ENCODE measurements around the gene C3orf70. TPM values are rescaled to one million over a fixed set of nuclear protein-coding genes. Genes with fewer than 3 reads are reported as not detected.

The C3orf70 gene
- polyA plus RNA-seq (2013) = 0.08 TPM

GRCh38 chr3:185152410-185153170 is at the start of gene C3orf70:
Gene C3orf70, minus strand, starts transcription at chr3:185153060. Its CDS starts 237 bp downstream, at chr3:185152823.
- ChIA-PET POLR2A (no interaction called here), CTCF (interaction anchor here (0.9 to 1.6 kb wide), 2 partner anchors 12 to 13 kb away, joined by 3 to 4 read pairs; no protein-coding TSS in a partner anchor)
- H3K27me3 ChIP-seq (replicated peaks in 2 of 5; ENCODE audit: control insufficient read depth in 4 of 5, insufficient read depth in 5 of 5, low read length in 4 of 5) = peaks cover 17 to 76% (median 42%) of the 10 kb centered on the region in 5 experiments
- H3K36me3 ChIP-seq (ENCODE audit: control insufficient read depth in 4 of 4, insufficient read depth in 4 of 4, low read length in 3 of 4) = no peaks in the 10 kb centered on the region
- H3K27ac ChIP-seq (ENCODE audit: insufficient read depth in 1 of 2, low read depth in 1 of 2, low read length in 2 of 2, poor library complexity in 1 of 2, severe bottlenecking in 2 of 2) = no peak within 1 kb of the TSS
- peak; percentile 29 to 73 (median 57) for DNase-seq
- WGBS (ENCODE audit: insufficient coverage) = under 1% methylated on average over 80 of the region's 113 CpGs
- H3K4me3 ChIP-seq (ENCODE audit: control insufficient read depth in 1 of 7, extremely low read depth in 1 of 7, insufficient read depth in 4 of 7, low read depth in 2 of 7, low read length in 6 of 7) = peak within 1 kb of the TSS; percentile 6 to 76 (median 63)
- H3K9me3 ChIP-seq (ENCODE audit: control extremely low read depth in 1 of 5, control insufficient read depth in 4 of 5, insufficient read depth in 2 of 5, low read depth in 1 of 5, low read length in 4 of 5) = peaks cover 0 to 2% (median 0%) of the 10 kb centered on the region in 5 experiments
- H3K4me1 ChIP-seq (ENCODE audit: control extremely low read depth in 1 of 4, control insufficient read depth in 4 of 4, insufficient read depth in 4 of 4, low read length in 3 of 4) = peaks cover 5 to 17% (median 15%) of the 10 kb centered on the region in 4 experiments

DNA sequence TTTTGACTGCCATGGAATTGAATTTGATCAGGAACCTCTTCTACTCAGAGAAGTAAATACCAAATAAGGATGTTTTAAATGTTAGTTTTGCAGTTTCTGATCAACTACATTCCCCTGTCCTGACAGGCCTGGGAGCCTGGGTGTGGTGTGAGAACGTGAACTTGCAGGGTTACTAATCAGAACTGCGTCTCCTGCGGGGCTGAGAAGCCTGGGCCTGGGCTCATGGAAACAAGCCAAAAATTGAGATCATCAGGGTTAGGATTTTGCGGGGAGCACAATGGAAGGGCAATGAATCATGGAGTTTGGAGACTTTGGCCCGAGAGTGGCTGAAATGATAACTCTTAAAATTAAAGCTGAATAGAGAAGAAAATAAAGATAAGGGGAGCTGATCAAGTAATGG is 47.8 kb upstream of the C3orf70 start:
- H3K4me1 ChIP-seq (ENCODE audit: control extremely low read depth in 1 of 4, control insufficient read depth in 4 of 4, insufficient read depth in 4 of 4, low read length in 3 of 4) = no peaks in the 10 kb centered on the region
- DNase-seq = no peak
- POLR2A ChIA-PET = no interaction called here

GRCh38 chr3:185199671-185200070 is 46.8 kb upstream of the C3orf70 start:
- DNase-seq = no peak
- WGBS (ENCODE audit: insufficient coverage) = 97% methylated on average over 4 of the region's 5 CpGs
- Histone ChIP-seq H3K4me3 (ENCODE audit: control insufficient read depth in 1 of 7, extremely low read depth in 1 of 7, insufficient read depth in 4 of 7, low read depth in 2 of 7, low read length in 6 of 7) (no peak overlapping the region), H3K36me3 (ENCODE audit: control insufficient read depth in 4 of 4, insufficient read depth in 4 of 4, low read length in 3 of 4) (peaks cover 0 to 10% (median 6%) of the 10 kb centered on the region in 4 experiments), H3K4me1 (ENCODE audit: control extremely low read depth in 1 of 4, control insufficient read depth in 4 of 4, insufficient read depth in 4 of 4, low read length in 3 of 4) (no peaks in the 10 kb centered on the region), H3K27me3 (replicated peaks in 2 of 5; ENCODE audit: control insufficient read depth in 4 of 5, insufficient read depth in 5 of 5, low read length in 4 of 5) (no peaks in the 10 kb centered on the region), H3K9me3 (ENCODE audit: control extremely low read depth in 1 of 5, control insufficient read depth in 4 of 5, insufficient read depth in 2 of 5, low read depth in 1 of 5, low read length in 4 of 5) (no peaks in the 10 kb centered on the region), H3K27ac (ENCODE audit: insufficient read depth in 1 of 2, low read depth in 1 of 2, low read length in 2 of 2, poor library complexity in 1 of 2, severe bottlenecking in 2 of 2) (no peak overlapping the region)
- ChIA-PET POLR2A (no interaction called here), CTCF (interaction anchor here (0.9 to 2.0 kb wide), 2 partner anchors 11 to 15 kb away, joined by 3 to 5 read pairs; no protein-coding TSS in a partner anchor)

More for the DNA sequence above, 47.8 kb upstream of the C3orf70 start:
- Histone ChIP-seq H3K36me3 (ENCODE audit: control insufficient read depth in 4 of 4, insufficient read depth in 4 of 4, low read length in 3 of 4) (peaks cover 0 to 10% (median 6%) of the 10 kb centered on the region in 4 experiments), H3K4me3 (ENCODE audit: control insufficient read depth in 1 of 7, extremely low read depth in 1 of 7, insufficient read depth in 4 of 7, low read depth in 2 of 7, low read length in 6 of 7) (no peak overlapping the region), H3K27me3 (replicated peaks in 2 of 5; ENCODE audit: control insufficient read depth in 4 of 5, insufficient read depth in 5 of 5, low read length in 4 of 5) (no peaks in the 10 kb centered on the region), H3K9me3 (ENCODE audit: control extremely low read depth in 1 of 5, control insufficient read depth in 4 of 5, insufficient read depth in 2 of 5, low read depth in 1 of 5, low read length in 4 of 5) (no peaks in the 10 kb centered on the region), H3K27ac (ENCODE audit: insufficient read depth in 1 of 2, low read depth in 1 of 2, low read length in 2 of 2, poor library complexity in 1 of 2, severe bottlenecking in 2 of 2) (no peak overlapping the region)
- CTCF ChIA-PET = interaction anchor here (0.9 to 2.0 kb wide), 2 partner anchors 10 to 14 kb away, joined by 3 to 5 read pairs; no protein-coding TSS in a partner anchor
- WGBS (ENCODE audit: insufficient coverage) = 98% methylated on average over 5 of the region's 5 CpGs

- no CpG with 5 or more reads among the region's 4 CpGs for WGBS (ENCODE audit: insufficient coverage)
- ChIA-PET POLR2A (interaction anchor here (0.8 kb wide), 1 partner anchor 460 kb away, joined by 3 read pairs; no protein-coding TSS in a partner anchor), CTCF (interaction anchor here (2.0 kb wide), 1 partner anchor 16 kb away, joined by 5 read pairs; no protein-coding TSS in a partner anchor)
- DNase-seq = no peak
- Histone ChIP-seq H3K9me3 (ENCODE audit: control extremely low read depth in 1 of 5, control insufficient read depth in 4 of 5, insufficient read depth in 2 of 5, low read depth in 1 of 5, low read length in 4 of 5) (no peaks in the 10 kb centered on the region), H3K27ac (ENCODE audit: insufficient read depth in 1 of 2, low read depth in 1 of 2, low read length in 2 of 2, poor library complexity in 1 of 2, severe bottlenecking in 2 of 2) (no peak overlapping the region), H3K36me3 (ENCODE audit: control insufficient read depth in 4 of 4, insufficient read depth in 4 of 4, low read length in 3 of 4) (peaks cover 0 to 10% (median 5%) of the 10 kb centered on the region in 4 experiments), H3K4me1 (ENCODE audit: control extremely low read depth in 1 of 4, control insufficient read depth in 4 of 4, insufficient read depth in 4 of 4, low read length in 3 of 4) (no peaks in the 10 kb centered on the region), H3K27me3 (replicated peaks in 2 of 5; ENCODE audit: control insufficient read depth in 4 of 5, insufficient read depth in 5 of 5, low read length in 4 of 5) (no peaks in the 10 kb centered on the region), H3K4me3 (ENCODE audit: control insufficient read depth in 1 of 7, extremely low read depth in 1 of 7, insufficient read depth in 4 of 7, low read depth in 2 of 7, low read length in 6 of 7) (no peak overlapping the region)
Measured at GRCh38 chr3:185199206-185199605, 46.3 kb upstream of the C3orf70 start.

GRCh38 chr3:185197068-185197467 is 44.2 kb upstream of the C3orf70 start:
- WGBS (ENCODE audit: insufficient coverage) = 100% methylated on average over 2 of the region's 2 CpGs
- POLR2A ChIA-PET = no interaction called here
- Histone ChIP-seq H3K4me3 (ENCODE audit: control insufficient read depth in 1 of 7, extremely low read depth in 1 of 7, insufficient read depth in 4 of 7, low read depth in 2 of 7, low read length in 6 of 7) (no peak overlapping the region), H3K27me3 (replicated peaks in 2 of 5; ENCODE audit: control insufficient read depth in 4 of 5, insufficient read depth in 5 of 5, low read length in 4 of 5) (no peaks in the 10 kb centered on the region), H3K9me3 (ENCODE audit: control extremely low read depth in 1 of 5, control insufficient read depth in 4 of 5, insufficient read depth in 2 of 5, low read depth in 1 of 5, low read length in 4 of 5) (no peaks in the 10 kb centered on the region), H3K27ac (ENCODE audit: insufficient read depth in 1 of 2, low read depth in 1 of 2, low read length in 2 of 2, poor library complexity in 1 of 2, severe bottlenecking in 2 of 2) (no peak overlapping the region), H3K4me1 (ENCODE audit: control extremely low read depth in 1 of 4, control insufficient read depth in 4 of 4, insufficient read depth in 4 of 4, low read length in 3 of 4) (no peaks in the 10 kb centered on the region), H3K36me3 (ENCODE audit: control insufficient read depth in 4 of 4, insufficient read depth in 4 of 4, low read length in 3 of 4) (peaks cover 0 to 21% (median 8%) of the 10 kb centered on the region in 4 experiments)
- no peak for DNase-seq
- CTCF ChIA-PET = no interaction called here

DNA sequence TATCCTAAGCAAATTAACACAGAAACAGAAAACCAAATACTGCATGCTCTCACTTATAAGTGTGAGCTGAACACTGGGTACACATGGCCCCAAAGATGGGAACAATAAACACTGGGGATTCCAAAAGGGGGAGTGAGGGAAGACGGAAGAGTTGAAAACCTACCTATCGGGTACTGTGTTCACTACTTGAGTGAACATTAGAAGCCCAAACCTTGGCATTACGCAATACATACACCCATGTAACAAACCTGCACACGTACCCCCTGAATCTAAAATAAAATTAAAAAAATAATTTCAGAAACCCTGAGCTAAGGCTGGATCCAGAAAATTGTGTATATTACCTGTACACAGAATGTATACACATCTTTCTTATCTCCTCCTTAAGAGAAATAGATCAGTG is 42.8 kb upstream of the C3orf70 start:
- Histone ChIP-seq H3K36me3 (ENCODE audit: control insufficient read depth in 4 of 4, insufficient read depth in 4 of 4, low read length in 3 of 4) (peaks cover 0 to 15% (median 5%) of the 10 kb centered on the region in 4 experiments), H3K4me1 (ENCODE audit: control extremely low read depth in 1 of 4, control insufficient read depth in 4 of 4, insufficient read depth in 4 of 4, low read length in 3 of 4) (no peaks in the 10 kb centered on the region), H3K9me3 (ENCODE audit: control extremely low read depth in 1 of 5, control insufficient read depth in 4 of 5, insufficient read depth in 2 of 5, low read depth in 1 of 5, low read length in 4 of 5) (no peaks in the 10 kb centered on the region), H3K4me3 (ENCODE audit: control insufficient read depth in 1 of 7, extremely low read depth in 1 of 7, insufficient read depth in 4 of 7, low read depth in 2 of 7, low read length in 6 of 7) (no peak overlapping the region), H3K27me3 (replicated peaks in 2 of 5; ENCODE audit: control insufficient read depth in 4 of 5, insufficient read depth in 5 of 5, low read length in 4 of 5) (no peaks in the 10 kb centered on the region), H3K27ac (ENCODE audit: insufficient read depth in 1 of 2, low read depth in 1 of 2, low read length in 2 of 2, poor library complexity in 1 of 2, severe bottlenecking in 2 of 2) (no peak overlapping the region)
- ChIA-PET POLR2A (no interaction called here), CTCF (interaction anchor here (1.2 kb wide), 1 partner anchor 10 kb away, joined by 3 read pairs; no protein-coding TSS in a partner anchor)
- no peak for DNase-seq
- 100% methylated on average over 2 of the region's 4 CpGs for WGBS (ENCODE audit: insufficient coverage)

DNA sequence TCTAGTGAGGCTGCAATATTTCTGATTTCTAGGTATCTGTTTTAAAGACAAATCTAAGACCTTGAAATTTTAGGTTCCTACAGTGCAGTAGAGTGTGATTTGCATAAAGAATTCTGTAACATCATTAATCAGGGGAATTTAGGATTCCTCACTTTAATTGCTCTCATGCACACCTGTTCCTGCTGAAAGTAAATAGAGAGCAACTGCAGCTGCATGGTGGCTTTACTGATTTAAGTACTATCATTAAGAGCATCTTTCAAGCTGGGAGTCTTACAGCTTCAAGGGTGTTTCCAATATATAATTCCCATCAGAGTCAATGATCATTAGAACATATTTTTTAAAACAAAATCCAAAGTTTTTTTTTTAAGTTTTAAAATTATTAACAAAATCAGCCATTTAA is 36.0 kb upstream of the C3orf70 start:
- peaks cover 0 to 15% (median 5%) of the 10 kb centered on the region in 4 experiments for H3K36me3 ChIP-seq (ENCODE audit: control insufficient read depth in 4 of 4, insufficient read depth in 4 of 4, low read length in 3 of 4)
- H3K27me3 ChIP-seq (replicated peaks in 2 of 5; ENCODE audit: control insufficient read depth in 4 of 5, insufficient read depth in 5 of 5, low read length in 4 of 5) = no peaks in the 10 kb centered on the region
- H3K27ac ChIP-seq (ENCODE audit: insufficient read depth in 1 of 2, low read depth in 1 of 2, low read length in 2 of 2, poor library complexity in 1 of 2, severe bottlenecking in 2 of 2) = no peak overlapping the region
- ChIA-PET POLR2A (no interaction called here), CTCF (no interaction called here)
- H3K9me3 ChIP-seq (ENCODE audit: control extremely low read depth in 1 of 5, control insufficient read depth in 4 of 5, insufficient read depth in 2 of 5, low read depth in 1 of 5, low read length in 4 of 5) = no peaks in the 10 kb centered on the region
- no peak overlapping the region for H3K4me3 ChIP-seq (ENCODE audit: control insufficient read depth in 1 of 7, extremely low read depth in 1 of 7, insufficient read depth in 4 of 7, low read depth in 2 of 7, low read length in 6 of 7)
- no peaks in the 10 kb centered on the region for H3K4me1 ChIP-seq (ENCODE audit: control extremely low read depth in 1 of 4, control insufficient read depth in 4 of 4, insufficient read depth in 4 of 4, low read length in 3 of 4)
- DNase-seq = no peak

Data from common myeloid progenitor, CD34-positive (primary cell).